ENCODE data around the gene GRXCR1.

DNA sequence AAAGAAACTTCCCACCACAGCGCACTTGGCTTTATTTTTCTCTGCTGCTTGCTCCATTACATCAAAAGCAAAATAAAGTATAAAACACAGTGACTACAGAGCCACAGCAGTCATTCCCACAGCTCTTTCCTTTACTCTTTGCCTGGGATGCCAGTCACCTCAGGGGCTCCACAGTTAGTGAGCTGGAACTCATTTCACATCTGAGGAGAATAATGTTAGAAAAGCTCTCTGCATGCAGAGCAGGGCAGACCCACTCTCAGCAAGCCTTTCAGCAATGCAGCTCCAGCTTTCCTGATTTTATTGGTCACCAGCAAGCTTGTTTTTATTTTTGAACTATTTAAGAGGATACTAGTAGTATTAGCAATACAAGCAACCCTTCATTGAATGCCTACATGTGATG lies 13.8 kb downstream of the GRXCR1 start:
- TF ChIP-seq, protein P1, sequence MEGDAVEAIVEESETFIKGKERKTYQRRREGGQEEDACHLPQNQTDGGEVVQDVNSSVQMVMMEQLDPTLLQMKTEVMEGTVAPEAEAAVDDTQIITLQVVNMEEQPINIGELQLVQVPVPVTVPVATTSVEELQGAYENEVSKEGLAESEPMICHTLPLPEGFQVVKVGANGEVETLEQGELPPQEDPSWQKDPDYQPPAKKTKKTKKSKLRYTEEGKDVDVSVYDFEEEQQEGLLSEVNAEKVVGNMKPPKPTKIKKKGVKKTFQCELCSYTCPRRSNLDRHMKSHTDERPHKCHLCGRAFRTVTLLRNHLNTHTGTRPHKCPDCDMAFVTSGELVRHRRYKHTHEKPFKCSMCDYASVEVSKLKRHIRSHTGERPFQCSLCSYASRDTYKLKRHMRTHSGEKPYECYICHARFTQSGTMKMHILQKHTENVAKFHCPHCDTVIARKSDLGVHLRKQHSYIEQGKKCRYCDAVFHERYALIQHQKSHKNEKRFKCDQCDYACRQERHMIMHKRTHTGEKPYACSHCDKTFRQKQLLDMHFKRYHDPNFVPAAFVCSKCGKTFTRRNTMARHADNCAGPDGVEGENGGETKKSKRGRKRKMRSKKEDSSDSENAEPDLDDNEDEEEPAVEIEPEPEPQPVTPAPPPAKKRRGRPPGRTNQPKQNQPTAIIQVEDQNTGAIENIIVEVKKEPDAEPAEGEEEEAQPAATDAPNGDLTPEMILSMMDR (optimal IDR thresholded peaks at IDR 0.05 in 1 of 3, IDR thresholded peaks at IDR 0.05 in 1 of 3, conservative IDR thresholded peaks at IDR 0.05 in 1 of 3; ENCODE audit: extremely low read depth in 1 of 3, insufficient read depth in 2 of 3, low read length in 3 of 3) = no peak
- no peak for TF ChIP-seq EZH2 (IDR thresholded peaks at IDR 0.05; ENCODE audit: low read length)

Data from keratinocyte (primary cell).